RCC 7860 (cell line): ENCODE results near the gene CSF2RB.
"Not testable (repeated sequence)": the region's sequence is repeated elsewhere in the genome, so short reads cannot be mapped to it uniquely, and the experiment has no call there.

ENCODE experiments used
- DNase-seq: peaks from one replicate; pipeline ENCODE4 v3.0.0-alpha.2; 2015; ENCODE audit warnings: low spot score
- FAIRE-seq: peaks from 2 replicates; lab custom pipeline; 2012; peaks lifted over from hg19 to GRCh38; lab: Jason Lieb, UNC

Gene CSF2RB

DNA sequence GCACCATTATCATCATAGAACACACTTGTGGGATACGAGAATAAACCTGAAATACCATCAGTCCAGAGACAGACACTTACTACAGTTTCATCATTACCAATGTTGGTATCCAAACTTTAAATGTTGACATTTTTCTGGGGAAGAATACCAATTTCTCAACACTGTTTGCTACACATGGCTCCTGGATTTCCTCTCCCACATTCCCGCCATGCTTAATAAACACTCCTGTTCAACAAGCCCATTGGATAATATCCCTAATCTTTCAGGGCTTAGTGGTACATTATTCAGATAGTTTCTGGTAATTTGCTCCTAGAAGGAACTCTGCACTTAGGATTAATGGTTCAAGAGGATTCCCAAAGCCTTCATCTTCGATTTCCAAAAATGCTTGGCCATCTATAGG lies 48.2 kb downstream of the CSF2RB start:
- no peak for DNase-seq
- no peak for FAIRE-seq

GRCh38 chr22:36963302-36963701 lies 49.9 kb downstream of the CSF2RB start:
- DNase-seq (no peak), FAIRE-seq (no peak)

DNA sequence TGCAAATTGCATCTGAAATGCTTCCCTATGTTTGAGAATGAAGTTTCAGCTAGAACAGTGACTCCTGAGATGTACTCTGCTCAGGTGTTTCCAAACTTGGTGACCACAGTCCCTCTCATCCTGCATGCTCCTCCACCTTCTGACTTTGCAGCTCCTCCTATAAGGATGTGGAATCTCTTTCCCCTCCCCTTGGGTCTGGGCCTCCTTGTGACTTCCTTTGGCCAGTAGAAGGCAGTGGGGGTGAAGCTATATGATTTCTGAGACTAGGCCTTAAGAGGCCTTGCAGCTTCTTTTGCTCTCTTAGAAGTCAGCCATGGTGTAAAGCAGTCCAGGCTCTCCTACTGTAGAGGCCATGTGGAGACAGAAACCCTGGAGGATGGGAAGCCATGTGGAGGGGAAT lies 50.7 kb downstream of the CSF2RB start:
- DNase-seq = no peak
- no peak for FAIRE-seq

- DNase-seq (no peak), FAIRE-seq (no peak)
Measured at GRCh38 chr22:36965696-36966095, 52.3 kb downstream of the CSF2RB start.

DNA sequence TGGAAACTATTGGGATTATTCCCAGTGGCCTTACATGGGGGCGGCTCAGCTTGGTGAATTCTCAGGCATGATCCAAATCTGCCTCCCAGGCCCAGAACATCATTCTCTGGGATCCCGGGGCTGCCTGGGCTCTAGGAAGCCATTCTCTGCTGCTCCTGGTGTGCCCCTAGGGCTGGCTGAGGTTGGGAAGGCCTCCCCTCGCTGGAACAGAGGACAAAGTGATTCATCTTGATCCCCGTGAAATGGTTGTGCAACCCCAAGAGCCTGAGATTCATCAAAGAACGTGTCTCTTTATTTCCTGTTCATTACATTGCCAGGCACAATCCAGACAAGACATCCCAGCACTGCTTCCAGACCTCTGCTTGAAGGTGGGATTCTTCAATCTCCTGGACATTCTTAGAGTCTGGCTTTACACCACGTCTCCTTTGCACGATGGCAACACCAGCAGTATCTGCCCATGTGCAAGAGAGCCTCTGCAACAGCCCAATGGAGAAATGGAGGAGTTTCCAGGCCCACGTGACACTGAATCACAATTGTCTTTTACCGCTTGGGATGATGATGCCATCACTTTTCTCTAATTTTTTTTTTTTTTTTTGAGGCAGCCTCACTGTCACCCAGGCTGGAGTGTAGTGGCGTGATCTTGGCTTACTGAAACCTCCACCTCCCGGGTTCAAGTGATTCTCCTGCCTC lies 53.6 kb downstream of the CSF2RB start:
- no peak for FAIRE-seq

GRCh38 chr22:36968249-36968964 lies 55.0 kb downstream of the CSF2RB start:
- no peak for FAIRE-seq
- DNase-seq = no peak

More for the DNA sequence above, 53.6 kb downstream of the CSF2RB start:
- no peak for DNase-seq

DNA sequence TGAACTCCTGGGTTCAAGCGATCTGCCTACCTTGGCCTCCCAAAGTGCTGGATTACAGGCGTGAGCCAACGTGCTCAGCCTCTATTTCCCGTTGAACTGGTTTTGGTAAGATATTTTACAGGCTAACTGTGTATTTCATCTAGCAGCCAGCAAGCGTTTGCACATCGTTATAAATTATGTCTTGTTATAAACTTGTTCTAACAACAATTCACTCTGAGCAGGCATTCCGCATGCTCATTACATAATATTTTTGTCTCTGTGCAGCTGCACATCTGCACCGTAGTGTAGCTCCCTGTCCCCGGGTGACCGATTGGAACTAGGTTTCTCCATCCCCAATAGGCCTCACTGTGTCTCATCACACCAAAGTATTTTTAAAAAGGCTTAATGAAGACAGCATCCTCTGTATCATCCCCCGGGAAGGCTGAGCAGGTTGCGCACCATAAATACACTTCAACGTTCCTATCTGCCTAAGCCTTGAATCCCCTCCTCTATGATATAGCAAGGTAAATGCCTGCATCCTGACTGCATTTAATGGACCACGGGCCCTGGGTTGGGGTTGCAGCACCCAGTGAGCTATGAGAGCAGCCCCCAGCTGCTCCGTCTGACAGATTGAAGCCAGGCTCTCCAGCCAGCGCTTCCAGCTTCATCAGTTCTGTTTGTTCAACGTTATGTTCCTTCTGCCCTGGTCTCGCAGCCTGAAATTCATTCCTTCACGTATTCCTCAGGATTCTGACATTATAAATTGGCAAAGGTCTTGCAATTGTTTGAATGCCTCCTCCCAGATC lies 58.1 kb downstream of the CSF2RB start:
- no peak for DNase-seq
- no peak for FAIRE-seq

- no peak for FAIRE-seq
- no peak for DNase-seq
Measured at GRCh38 chr22:36976606-36977005, 63.2 kb downstream of the CSF2RB start.

- DNase-seq = no peak
- no peak for FAIRE-seq
Measured at GRCh38 chr22:36977401-36977861, 64.0 kb downstream of the CSF2RB start.

- DNase-seq (peak; percentile 63), FAIRE-seq (peak; percentile 70)
Measured at GRCh38 chr22:36977947-36978660, 64.7 kb downstream of the CSF2RB start.

- DNase-seq (no peak), FAIRE-seq (no peak)
Measured at GRCh38 chr22:36979016-36979910, 65.8 kb downstream of the CSF2RB start.

DNA sequence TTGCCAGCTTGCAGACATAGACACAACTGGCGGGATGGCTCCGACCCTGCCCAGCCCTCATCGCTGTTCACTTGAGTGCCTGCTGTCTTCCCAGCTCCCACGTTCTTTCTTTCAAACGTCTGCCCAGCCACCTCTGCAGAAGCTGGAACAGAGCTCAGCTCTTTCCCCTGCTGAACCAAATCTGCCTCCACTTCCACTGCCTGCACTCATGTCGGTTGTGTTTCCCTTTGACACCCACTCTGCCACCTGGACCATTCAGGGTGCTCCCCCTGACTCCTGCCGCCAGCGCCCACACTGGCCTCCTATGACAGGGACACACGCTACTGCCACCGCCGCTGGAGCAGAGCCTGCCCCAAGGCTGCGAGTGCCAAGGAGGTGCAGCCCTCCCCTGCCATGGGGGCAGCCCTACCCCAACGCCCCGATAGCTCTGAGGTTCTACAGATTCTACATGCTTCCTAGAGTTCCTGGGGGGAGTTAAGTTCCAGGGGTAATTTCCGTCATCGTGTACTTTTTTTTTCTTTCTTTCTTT lies 67.9 kb downstream of the CSF2RB start:
- DNase-seq = no peak
- FAIRE-seq = no peak

GRCh38 chr22:36982136-36982535 lies 68.7 kb downstream of the CSF2RB start:
- DNase-seq (no peak), FAIRE-seq (no peak)

DNA sequence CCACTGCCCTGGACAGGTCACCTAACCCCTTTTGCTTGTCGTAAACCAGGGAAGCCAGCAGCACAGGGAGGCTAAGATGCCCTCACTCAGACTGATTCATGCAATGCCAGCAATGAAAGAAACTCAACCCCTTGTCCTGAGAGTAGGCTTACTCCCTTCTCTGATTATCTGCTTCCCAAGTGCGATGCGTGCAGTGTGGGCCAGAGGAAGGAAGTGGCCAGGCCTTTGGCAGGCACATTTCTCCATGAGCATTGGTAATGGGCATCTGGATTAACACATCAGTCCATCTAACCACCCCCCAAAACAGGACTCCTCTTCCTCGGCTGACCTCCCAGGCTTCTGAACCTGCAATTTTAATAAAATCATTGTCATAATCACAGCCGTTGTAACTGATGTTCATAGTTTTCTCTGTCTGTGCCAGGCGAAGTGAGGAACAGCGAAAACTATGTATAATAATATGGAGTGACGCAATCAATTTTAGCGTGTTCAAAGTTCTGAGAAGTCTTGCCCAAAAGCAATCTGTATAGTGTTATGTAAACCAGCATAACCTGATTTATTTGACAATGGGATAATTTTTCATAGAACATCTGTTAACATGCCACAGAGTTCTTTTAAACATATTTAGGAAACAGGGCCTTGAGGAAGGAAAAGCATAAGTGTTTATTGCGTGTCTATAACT lies 71.9 kb downstream of the CSF2RB start:
- no peak for DNase-seq
- no peak for FAIRE-seq

- DNase-seq (peak; percentile 36), FAIRE-seq (no peak)
Measured at GRCh38 chr22:36986242-36986821, 72.9 kb downstream of the CSF2RB start.

GRCh38 chr22:36988075-36988832 lies 74.8 kb downstream of the CSF2RB start:
- no peak for DNase-seq
- no peak for FAIRE-seq

GRCh38 chr22:36989012-36989411 lies 75.6 kb downstream of the CSF2RB start:
- not testable (repeated sequence) for FAIRE-seq, DNase-seq
